NCI-H146 treated with DMSO at 0.1 percent for 48 hours (cell line): ENCODE results near the gene A2M.
"Not testable (repeated sequence)": the region's sequence is repeated elsewhere in the genome, so short reads cannot be mapped to it uniquely, and the experiment has no call there.

Experiments used
- DNase-seq: peaks from one replicate; lab custom pipeline; 2025; ENCODE audit not compliant: unreplicated experiment; lab: John Stamatoyannopoulos, UW

Gene A2M

DNA sequence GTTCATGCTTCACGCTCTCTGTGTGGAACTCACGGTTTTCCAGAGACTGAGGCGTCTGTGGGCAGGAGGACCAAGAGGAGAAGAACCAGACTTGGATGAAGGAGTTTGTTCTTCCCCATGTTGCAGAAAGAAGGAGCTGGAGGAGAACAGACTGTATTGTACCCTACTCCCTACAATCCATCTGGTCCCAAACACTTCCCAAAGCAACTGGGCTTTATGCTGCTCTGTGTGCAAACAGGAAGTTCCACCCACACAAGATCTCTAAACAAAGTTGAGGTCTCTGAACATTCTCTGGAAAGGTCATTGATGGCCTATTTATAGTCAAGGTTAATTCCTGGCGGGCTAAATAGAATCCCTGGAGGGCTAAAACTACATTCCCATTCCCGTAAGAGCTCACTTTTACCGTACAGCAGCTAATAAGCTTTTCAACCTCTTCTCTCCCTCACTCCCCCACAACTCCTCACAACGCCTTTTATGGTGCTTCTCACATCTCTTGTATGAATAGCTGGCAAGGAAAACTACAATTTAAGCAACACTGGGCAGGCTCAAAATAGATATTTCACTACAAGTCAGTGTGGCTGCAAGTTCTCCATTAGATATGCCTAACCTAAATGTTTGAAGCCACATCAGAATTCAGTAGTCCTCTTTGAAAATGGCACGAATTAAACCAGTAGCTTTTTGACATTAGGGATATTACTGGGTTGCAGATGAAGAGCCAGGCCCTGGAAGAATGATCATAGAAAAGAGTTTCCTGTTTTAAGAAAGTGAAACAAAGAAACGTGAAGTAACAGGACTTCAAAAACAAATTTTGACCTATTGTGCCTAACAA, at the start of gene A2M:
TSS of gene A2M (minus strand) at position 189 of the 829 bp plus-strand sequence. CDS start at position 119, 70 bp downstream.
- no peak for DNase-seq

DNA sequence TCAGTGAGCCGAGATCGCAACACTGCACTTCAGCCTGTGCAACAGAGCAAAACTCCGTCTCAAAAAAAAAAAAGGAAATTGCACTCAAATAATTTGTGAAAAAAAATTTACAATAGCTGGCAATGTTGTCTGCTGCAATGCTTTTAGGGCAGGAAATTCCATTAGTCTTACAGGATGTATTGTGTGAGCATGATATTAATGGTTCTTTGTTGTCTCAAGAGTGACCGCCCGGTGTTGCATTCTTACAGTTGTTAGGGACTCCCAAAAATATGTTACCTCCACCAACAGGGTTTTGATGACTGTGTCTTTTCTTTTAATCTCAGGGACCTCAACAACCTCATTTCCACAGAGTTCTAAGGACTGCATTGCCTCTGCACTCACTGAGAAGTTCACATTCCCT, 47.7 kb upstream of the A2M start:
- no peak for DNase-seq

DNA sequence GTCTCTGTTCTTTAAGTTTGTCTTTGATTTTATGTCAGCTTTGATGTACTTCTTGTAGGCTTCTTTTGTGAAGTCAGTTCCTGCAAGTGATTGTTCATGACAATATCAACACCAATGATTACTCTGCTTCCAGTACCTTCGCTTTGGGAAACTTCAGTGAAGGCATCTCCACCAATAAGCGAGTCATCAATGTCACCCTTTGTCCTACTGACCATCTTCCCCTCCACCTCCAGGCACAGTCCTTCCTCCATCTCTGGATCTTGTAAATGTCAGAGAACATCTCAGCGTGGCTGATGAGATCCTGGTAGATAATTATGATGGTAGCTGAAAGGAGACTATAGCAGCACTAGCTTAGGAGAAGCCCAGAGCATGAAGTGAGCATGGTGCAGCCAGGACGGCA, 40.4 kb upstream of the A2M start:
- DNase-seq, result no peak

DNA sequence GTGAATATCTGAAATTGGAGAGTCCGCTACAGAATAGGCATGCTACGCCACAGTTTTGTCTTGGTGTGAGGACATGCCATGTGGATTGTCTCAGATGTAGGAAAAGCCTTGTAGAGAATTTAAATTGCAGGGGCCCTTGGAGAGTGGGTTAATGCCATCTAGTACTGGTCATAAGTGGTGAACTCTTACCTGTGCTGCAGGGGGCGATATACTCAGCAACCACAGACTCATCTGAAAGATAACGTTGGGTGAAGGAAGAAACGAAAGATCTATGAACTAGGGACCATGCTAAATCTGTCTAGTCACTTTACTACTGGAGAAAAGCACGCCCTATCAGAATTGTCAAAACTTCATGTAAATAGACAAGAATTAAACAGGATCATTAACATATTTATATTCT, 33.7 kb upstream of the A2M start:
- no peak for DNase-seq

DNA sequence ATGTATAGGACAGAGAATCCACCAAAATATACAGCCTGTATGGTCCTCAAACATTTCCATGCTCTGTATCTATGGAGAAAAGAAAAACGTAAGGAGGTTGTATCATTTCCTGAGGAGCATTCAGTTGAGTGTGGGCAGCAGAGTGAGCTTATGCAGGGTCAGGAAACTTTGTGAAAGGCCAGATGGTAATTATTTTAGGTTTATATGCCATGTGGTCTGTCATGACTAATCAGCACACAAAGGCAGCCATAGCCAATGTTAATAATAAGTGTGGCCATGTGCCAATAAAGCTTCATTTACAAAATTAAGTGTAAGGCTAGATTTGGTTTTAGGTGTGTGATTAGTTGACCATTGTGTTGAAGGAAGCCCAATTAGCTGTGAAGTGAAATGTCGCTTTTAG, 33.2 kb upstream of the A2M start:
- no peak for DNase-seq

DNA sequence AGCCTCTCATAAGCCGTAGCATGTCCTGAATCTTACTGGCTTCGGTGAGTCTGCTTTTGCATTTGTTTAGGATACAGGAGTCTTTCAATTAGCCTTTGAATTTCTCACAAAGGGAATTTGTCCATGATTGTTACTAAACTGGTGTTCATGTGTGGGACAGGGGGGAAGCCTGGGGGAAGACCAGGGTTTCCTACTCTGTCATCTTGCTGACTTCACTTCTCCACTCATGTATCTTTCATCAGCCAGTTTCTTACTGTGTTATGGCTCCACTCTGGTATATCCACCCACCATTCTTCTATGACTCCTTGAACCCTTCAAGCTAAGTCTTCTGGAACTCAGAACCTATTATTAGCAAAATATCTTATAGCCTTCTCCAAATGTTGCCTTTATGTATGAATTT, 31.7 kb upstream of the A2M start:
- no peak for DNase-seq

DNA sequence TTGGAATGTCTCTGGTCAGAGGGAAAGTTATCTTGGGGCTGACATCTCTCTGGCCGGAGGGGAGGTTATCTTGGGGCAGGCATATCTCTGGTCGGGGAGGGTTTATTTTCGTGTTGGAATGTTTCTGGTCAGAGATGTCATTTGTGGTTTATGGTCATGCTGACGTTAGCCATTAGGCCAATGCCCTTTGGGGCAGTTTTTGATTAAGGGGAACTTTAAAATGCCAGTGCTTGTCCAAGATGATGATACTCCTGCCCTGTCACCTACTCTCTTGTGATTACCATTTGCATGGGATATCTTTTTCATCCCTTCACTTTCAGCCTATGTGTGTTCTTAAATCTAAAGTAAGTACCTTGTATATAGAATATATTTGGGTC, 29.0 kb upstream of the A2M start:
- no peak for DNase-seq

DNA sequence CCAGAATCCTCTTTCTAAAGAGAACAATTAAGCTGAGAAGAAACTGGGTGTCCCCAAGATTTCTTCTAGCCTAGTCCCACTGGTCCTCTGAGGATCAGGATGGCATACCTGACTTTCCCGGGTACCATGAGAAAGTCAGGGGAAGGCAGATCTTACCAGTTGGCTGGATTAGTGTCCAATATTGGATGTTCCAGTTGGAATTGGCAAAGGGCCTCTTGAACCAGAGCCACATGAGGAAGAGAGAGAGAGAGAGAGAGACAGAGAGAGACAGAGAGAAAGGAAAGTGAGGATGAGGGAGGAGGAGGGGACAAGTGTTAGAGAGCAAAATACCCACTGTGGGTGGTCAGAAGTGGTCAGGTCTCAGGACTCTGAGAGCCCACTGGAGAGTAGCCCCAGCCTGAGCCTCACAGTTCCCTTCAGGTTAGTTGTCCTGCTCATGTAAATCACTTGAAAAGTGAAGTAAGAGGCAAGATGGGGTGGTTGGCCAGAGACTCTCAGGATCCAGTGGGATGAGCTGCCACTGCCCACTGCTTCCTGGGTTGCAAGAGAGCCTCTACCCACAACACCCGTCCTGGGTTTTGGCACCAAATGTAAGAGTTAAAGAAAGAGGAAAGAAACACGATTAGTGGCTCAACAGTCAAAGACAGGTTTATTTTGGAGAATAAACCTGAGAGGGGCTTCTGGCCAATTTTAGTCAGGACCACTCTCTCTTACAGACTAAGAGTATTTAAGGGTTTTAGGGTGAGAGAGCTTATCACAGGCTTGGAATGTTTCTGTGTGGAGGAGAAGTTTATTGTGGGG, 28.4 kb upstream of the A2M start:
- DNase-seq, result no peak

DNA sequence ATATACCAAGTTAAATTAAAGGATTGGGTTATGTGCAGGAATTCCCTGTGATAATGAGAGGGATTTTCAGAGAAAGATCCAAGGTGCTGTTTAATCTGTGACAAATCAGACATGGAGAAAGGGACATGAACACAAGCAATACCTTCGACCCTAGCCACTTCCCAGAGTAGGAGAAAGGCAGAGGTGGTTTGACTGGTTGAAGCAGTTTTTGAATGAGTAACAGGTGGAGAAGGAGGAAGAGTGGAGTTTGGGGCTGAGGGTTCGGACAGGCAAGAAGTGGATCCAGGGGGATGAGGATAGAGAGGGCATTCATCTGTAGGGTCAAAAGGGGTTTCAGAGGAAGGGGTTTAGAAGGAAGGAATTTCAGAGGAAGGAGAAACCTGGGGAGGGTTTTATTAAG, 27.4 kb upstream of the A2M start:
- DNase-seq, result no peak

DNA sequence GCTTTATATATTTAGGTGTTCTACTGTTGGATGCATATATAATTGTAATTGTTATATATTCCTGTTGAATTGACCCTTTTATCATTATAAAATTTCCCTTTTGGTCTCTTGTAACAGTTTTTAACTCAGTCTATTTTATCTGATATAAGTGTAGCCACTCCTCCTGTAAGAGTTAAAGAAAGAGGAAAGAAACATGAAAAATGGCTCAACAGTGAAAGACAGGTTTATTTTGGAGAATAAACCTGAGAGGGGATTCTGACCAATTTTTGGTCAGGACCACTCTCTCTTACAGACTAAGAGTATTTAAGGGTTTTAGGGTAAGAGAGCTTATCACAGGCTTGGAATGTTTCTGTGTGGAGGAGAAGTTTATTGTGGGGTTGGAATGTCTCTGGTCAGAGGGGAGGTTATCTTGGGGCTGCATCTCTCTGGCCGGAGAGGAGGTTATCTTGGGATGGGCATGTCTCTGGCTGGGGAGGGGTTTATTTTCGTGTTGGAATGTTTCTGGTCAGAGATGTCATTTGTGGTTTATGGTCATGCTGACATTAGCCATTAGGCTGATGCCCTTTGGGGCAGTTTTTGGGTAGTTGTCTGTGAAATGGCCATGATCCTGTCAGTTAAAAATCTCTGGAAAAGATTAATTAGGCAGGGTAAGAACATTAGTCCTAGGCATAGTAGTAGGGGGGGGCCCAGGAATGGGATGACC, 24.0 kb upstream of the A2M start:
- DNase-seq, result not testable (repeated sequence)

DNA sequence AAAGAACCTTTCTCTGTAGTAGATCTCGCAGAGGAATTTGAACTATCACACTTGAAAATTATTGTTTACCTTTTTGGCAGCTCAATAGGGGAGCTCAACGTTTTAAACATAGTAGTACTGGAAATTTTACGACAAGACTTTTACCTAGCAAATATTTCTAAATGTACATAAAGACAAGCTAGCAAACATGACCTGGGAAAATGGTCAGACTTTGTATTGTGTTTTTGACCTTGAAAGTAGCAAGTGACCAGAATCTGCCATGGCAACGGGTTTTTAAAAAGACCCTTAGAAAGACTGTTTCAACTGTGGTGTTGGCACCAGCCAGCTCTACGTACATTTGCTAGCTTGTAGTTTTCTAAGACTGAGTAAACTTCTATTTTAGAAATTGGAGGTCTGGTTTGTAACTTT, 20.2 kb upstream of the A2M start:
- DNase-seq, result no peak

DNA sequence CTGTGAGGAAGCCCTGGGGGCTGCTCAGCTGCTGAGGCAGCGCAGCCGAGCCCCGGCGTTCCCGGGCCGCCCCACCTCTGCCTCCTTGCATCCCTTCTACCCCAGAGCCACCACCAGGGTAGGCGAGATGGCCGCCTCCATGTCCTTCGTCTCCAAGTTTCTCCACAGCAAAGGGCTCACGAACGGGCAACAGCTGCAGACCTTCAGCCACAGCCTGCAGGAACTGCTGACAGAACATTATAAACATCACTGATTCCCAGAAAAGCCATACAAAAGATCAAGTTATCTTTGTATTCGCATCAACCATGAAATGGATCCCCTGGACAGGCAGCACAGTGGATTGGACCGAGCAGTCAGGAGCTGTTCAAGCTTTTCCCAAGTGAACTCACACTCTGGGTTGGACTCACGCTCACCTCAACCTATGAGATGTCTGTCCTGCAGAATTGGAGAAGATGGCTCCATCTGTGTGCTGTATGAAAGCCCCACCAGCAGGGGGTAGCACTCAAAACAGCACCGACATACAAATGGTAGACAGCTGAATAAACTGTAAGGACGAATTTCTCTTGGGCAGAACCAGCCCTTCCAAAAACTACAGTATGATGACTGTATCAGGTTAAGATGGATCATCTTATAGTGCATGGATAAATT, 19.4 kb upstream of the A2M start:
- no peak for DNase-seq

DNA sequence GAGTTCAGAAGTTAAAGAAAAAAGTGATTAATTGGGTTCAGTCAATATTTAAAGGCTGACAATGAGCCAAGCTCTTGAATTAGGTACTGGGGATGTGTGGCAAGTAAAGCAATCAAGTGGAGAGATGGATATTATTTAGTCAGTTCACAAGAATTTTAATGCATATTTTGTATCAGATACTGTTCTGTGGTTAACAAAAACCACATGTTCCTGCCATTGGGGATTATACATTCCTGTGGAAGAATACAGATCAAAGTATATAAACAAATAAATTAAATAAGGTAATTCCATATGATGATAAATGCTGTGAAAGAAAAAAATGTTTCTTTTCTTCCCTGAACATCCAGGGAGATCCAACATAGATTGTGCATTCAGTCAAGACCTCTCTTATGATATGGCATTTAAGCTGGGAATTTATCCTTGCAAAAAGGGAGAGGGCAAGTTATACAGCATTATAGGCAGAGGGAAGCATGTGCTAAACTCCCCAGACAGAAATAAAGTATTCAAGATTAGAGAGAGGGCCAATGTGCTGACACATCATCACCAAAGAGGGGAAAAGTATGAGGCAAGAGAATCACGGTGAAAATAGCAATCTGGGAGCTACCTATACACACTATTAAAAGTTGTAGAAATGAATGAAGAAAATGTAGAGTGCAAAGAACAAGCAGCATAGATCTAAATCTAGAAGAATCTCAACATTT, 17.6 kb upstream of the A2M start:
- no peak for DNase-seq

DNA sequence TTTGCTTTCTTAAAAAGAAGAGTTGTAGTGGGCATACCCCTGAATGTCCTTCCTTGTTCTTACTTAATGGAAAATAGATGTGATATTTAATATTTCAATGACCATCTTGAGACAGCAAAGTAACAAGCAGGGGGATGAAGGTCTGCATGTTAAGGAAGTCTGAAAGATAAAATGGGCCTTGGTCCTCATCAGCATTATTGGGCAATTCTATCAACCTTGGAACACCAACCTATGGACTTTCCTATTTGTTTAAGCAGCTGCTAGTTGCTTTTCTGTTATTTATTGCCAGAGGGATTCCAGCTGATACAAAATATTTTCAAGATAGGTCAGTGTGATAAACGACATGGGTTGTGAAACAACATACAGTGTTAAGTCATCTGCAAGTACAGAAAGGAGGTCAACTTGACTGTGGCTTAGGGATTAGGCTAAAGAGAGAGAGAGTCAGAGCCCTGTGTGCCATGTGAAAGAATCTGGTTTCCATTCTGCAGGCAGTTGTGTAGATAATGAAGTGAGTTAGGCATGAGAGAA, 16.4 kb upstream of the A2M start:
- DNase-seq, result no peak

DNA sequence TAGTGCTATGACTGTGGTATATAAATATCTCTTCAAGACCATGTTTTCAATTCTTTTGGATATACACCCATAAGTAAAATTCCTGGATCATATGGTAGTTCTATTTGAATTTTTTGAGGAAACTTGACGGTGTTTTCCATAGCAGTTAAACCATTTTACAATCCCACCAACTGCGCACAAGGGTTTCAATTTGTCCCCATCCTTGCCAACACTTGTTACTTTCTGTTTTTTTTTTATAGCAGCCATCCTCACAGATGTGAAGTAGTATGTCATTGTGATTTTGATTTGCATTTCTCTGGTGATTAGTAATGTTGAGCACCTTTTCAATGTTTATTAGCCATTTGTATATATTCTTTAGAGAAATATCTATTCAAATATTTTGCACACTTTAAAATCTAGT, 14.5 kb upstream of the A2M start:
- no peak for DNase-seq

DNA sequence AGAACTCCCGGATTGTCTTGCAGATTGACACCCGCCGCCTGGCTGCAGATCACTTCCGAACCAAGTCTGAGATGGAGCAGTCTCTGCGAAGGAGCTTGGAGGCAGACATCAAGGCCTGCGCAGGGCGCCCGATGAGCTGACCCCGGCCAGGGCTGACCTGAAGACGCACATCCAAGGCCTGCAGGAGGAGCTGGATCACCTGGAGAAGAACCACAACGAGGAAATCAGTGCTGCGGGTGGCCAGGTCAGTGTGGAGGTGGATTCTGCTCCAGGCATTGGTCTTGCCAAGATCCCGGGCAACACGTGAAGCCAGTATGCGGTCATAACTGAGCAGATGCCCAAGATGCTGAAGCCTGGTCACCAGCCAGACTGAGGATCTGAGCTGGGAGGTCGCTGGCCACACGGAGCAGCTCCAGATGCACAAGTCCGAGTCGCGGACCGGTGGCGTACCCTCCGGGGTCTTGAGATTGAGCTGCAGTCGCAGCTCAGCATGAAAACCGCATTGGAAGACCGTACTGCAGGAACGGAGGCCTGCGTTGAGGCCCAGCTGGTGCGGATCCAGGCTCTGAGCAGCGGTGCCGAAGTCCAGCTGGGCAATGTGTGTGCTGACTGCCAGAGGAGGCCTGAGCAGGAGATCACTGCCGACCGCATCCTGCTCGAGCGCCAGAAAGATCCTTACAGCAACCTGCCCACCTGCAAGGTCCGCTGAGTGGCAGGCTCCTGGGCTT, 12.4 kb upstream of the A2M start:
- no peak for DNase-seq

DNA sequence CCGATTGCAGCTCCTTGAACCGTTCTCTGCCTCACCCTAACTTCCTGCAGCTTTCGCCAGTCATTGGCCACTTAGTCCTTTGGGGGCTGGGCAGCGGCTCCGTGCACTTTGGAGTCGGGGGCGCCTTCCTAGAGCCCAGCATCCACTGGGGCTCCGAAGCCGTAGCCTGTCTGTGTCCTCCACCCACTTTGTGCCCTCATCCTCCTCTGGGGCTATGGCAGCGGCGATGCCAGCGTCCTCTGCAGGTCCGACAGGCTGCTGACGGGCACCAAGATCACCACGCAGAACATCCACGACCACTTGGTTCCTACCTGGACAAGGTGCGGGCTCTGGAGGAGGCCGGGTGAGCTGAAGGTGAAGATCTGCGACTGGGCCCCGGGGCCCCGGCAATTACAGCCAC, 11.8 kb upstream of the A2M start:
- no peak for DNase-seq

DNA sequence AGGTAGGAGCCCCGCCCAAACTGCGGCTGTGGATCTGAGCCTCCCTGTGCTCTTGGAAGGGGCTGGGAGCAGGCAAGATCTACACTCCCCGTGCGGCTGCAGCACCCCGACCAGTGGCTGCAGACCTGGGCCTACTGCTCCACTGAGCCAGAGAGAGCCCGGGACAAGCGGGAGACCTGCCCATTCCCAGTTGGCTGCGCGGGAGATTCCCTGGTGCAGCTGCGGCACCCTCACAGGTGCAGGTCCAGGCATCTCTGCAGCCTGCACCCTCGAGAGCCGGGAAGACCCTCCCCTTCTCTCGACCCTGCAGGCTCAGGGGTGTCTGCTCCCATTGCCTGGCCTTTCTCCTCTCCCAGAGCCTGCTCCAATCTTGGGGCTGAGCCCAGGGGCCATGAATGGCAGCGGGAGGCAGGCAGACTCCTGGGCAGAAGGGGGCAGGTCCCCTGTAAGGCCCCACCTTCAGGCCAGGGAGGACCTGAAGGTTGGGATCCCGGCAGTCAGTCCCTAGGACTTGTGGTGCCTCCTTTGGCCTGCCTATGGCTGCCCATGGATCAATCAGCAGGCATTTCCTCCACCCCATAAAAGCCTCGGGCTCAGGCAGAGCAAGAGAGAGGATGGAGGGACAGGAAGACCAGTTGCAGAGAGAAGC, 8.8 kb upstream of the A2M start:
- DNase-seq, result no peak

DNA sequence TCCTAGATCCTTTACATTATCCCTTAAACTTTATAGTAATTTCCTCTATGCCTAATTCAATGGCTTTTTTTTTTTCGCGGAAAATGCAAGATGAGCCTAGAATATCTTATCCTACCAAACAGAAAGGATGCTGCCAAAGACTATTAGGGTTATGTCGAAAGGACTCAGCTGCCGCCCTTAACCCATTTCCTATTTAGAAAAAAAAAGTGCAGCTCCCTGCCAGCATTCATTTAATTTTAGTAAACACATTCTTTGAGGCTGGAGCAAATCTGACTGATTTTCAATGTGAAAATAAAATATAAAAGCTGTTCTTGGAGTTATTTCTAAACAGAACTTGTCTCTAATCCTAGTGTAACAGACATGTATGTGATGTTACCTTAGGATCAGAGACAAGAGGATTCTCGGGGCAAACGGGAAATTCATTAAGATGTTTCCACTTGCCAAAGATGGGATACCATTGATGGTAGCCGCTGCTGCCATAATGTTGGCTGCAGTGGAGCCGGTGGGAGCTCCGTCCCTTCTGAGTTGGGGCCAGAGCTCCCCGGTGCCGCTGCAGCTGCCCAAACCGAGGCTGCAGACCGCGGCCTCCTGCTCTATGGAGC, 8.2 kb upstream of the A2M start:
- no peak for DNase-seq
